Hematopoietic multipotent progenitor cell treated with erythropoietin and hydrocortisone succinate and interleukin-3 and kit ligand, for 8 days (in vitro differentiated cells): Measurements from ENCODE around the gene PPIF.

ENCODE experiments used
- DNase-seq: peaks from one replicate; pipeline ENCODE4 v3.0.0-alpha.2; 2015

Gene PPIF

DNA sequence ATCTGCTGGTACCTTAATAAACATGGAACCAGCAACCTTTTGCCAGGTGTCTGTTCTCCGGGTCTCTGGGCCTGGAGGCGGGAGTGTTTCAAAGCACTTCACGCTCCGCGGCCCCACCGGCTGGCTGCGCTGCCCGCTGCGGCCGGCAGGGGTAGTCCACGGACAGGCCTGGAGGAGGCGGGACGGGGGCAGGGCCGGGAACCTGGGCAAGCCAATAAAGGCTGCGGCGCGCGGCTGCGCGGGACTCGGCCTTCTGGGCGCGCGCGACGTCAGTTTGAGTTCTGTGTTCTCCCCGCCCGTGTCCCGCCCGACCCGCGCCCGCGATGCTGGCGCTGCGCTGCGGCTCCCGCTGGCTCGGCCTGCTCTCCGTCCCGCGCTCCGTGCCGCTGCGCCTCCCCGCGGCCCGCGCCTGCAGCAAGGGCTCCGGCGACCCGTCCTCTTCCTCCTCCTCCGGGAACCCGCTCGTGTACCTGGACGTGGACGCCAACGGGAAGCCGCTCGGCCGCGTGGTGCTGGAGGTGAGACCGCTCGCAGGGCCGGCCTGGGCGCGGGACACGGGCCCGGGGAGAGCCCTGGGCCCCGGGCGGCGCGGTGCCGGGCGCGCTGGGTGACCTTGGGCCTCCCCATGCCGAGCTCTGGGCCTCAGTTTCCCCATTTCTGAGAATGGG is at the start of gene PPIF:
Gene PPIF (plus strand): TSS at position 244 of the 668 bp plus-strand sequence. CDS start 80 bp downstream, at position 324.
- DNase-seq, result peak; percentile 92

DNA sequence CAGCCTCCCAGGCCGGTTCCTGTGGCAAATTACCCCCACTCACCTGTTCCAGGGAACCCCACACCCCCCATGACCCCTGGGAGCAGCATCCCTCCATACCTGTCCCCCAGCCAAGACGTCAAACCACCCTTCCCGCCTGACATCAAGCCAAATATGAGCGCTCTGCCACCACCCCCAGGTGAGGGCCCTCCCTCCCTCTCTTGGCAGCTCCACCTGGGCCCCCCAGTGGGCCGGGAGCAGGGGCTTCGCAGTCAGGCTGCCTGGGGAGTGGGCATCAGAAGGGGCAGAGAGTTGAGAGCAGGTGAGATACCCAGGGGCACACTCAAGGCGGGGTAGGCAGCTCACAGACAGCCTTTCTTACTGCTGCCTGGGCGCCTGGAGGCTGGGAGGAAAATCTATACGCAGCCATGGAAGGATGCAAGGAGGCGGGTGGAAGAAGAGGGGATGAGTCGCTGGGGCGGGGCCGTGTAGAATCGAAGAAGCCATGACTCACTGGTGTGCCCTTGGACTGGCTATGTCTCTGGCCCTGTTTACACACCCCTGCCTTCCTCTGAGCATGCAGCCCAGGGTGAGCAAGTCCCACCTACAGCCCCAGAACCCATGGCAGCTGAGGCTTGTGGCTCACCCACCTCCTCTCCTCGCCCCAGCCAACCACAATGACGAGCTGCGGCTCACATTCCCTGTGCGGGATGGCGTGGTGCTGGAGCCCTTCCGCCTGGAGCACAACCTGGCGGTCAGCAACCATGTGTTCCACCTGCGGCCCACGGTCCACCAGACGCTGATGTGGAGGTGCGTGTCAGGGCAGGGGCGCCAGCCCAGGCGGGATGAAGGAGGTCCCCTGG is 48.6 kb upstream of the PPIF start:
- peak; percentile 74 for DNase-seq

DNA sequence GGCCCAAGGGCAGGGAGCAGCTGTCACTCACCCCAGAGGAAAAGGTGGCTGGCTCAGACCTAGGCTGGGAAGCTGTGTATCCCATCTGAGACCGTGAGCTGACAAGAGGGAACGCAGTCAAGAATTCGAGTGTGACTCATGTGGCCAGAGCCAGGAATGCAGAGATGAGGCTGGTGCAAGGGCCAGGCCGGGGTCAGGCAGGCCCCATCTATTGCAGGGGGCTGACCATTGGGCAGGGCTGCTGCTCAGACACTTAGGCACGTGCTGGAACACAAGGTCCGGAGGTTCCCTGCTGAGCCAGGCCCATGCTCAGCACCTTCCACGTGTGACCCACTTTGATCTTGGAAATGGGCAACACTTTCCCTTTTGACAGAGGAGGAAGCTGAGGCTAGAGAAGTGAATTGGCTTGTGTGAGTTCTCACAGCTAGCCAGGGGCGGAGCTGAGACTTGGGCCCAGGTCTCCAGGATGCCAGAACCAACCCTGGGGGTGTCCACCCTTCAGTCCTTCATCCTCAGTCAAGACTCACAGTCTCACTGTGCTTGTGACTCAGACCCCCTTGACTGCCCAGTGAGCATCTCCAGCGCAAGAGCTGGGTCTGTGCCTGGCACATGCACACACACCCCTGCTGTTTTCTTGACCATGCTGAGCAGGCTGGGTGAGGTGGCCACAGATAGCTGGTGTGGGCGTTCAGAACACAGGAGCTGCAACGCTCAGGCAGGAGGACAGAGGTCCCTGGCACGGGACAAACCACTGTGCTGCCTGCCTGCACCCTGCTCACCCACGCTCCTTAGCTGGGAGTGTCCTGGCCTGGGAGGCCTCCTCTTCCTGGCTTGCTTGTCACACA is 47.6 kb upstream of the PPIF start:
- no peak for DNase-seq

DNA sequence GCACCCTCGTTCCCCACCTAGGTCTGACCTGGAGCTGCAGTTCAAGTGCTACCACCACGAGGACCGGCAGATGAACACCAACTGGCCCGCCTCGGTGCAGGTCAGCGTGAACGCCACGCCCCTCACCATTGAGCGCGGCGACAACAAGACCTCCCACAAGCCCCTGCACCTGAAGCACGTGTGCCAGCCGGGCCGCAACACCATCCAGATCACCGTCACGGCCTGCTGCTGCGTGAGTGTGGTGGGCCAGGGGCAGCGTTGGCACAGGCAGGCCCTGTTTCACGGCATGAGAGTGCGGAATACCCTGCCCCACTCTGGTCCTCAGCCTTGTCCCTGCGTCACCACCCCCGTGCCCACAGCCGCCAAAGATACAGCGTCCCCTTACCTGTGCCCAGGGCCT is 46.6 kb upstream of the PPIF start:
- no peak for DNase-seq

GRCh38 chr10:79301754-79302530 is 45.3 kb upstream of the PPIF start:
- no peak for DNase-seq

GRCh38 chr10:79303631-79304478 is 43.4 kb upstream of the PPIF start:
- DNase-seq, result no peak

DNA sequence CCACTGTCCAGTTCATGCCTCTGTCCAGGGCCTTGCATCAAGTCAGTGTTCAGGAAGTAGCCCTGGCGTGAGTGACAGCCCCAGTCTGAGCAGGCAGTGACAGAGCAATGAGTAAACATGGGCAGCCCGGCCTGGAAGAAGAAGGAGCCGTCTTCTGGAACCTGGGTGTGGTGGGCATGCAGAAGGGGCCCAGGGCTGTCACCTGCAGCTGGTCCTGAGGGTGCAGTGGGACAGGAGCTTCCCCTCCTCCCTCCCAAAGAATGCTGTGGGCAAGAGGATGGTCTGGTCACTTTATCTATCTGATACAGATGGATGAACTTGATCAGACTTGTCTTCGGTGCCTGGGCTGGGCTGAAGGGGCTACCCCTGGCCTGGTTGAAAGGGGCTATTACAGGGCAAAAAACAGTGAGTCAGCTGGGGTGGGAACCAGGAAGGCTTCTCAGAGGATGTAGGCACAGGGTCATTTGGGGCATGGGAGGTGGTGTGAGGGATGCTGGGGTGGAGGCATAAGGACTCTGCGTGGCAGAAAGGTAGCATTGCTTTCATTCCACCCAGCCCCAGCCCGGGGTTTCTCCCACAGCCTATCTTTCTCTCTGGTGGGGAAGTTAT is 42.7 kb upstream of the PPIF start:
- no peak for DNase-seq

DNA sequence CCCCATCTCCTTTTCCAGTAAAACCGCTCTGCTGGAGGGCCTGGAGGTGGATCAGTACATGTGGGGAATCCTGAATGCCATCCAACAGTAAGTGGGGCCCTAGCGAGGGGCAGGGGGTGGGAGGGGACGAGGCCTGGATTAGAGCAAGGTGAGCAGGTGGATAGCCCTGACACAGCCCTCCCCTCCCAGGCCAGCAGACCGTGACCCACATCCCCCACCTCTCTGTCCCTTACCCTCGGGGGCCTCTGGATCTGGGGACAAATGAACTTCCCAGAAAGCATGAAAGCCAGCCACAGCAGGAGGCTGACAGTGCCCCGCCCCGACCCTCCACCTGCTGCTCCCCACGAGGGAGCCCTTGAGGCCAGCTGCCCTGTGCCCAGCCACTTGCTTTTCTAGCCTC is 41.8 kb upstream of the PPIF start:
- DNase-seq, result no peak

- no peak for DNase-seq
Measured at GRCh38 chr10:79305988-79306387, 41.3 kb upstream of the PPIF start.

GRCh38 chr10:79306644-79307220 is 40.5 kb upstream of the PPIF start:
- DNase-seq, result no peak

DNA sequence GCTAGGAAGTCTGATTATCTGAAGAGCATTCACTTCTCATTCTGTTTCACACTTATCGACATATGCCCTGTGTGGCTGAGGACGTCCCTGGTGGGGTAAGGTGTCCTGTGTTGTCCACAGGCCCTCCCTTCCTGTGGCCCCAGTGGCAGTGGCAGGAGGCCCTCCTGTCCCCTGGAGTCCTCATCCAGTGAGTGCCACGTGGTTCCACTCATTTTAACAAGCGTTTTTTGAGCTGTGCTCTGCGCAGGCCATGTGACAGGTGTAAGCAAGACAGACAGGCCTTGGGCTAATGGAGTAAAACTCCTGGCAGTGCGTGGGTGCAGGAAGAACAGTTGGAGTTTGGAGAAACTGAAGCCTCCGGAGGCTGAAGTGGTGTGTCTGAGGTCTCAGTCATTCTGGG is 39.3 kb upstream of the PPIF start:
- DNase-seq, result no peak

DNA sequence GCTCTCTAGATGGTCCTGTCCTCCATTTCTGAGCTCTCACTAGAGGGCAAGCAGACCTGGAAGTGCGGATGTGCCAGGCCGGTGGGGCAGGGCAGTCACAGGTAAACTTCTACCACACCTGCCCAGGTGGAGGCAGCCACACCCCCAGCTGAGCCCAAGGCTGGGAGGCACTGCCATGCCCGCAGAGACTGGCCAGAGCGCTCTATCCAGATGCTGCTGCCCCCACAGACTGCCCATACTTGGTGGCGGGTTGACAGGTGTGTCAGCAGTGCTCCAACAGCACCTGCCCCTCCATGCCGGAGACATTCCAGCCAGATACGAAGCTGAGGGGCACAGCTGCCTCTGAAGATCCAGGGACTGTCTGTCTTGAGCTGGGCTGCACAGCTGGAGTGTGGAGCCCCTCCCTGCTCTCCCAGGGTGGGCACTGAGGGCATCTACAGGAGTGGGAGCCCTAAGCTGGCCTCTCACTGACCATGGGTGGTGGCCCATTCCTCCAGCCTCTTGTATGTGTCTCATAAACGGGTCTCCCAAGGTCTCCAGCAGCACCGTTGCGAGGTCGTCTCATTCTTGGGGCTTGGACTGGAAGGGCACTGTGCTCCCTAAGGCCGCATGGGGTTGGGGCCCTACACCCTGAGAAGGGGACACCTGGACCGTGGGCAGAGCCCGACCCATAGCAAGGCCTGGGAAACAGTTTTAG is 38.2 kb upstream of the PPIF start:
- DNase-seq, result no peak

DNA sequence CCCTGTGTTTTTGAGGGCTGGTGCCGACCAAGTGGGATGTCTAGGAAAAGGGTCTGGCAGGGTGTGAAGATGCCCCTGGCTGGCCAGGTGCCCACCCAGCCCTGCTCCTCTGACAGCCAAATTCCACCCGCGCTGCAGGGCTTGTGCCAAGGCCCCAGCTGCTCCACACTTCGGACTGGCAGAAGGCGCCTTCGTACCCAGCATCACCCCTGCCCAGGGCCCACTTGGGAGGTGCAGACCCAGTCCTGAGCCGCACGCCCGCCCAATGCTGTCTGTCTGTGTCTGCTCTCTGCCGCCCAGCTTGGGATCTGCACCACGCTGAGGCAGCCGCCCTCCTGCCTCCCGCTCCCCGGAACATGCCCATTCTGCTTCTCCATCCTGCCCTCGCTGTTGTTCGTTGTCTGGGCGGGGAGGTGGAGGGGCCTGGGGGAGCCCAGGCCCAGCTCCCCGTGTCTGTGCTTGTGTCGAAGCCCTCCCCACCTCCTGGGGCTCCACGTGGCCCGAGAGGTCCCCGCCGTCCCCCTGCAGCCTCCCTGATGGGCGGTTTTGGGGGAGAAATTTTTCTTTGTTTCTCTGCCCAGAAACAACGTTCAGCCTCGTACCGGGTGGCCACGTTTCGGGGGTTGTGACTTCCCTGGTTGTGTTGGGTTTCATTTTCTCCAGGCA is 36.9 kb upstream of the PPIF start:
- DNase-seq, result no peak

DNA sequence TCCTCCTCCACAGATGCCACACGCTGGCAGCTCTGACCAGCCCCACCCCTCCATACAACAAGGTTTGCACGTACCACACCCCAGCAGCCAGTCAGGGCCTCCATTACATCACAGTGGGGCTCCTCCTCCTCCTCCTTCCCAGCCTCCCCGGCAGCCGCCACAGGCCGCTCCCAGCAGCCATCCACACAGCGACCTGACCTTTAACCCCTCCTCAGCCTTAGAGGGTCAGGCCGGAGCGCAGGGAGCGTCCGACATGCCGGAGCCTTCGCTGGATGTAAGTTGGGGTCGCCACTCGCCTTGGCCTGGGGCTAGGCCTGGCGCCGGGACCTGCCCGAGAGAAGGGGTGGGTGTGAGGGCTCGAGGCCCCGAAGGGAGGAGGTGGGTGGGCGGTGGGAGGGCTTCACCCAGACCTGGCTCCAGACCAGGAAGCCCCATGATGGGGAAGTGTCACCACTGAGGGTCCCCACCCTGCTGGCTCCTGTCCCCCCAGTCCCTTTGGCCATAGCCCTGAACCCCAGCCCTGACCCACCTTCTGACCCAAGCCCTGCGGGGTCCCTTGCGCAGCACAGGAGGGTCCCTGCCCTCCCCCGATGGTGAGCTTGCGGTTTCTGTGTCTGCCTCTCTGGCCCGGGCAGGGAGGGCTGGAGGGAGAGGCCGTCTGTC is 36.2 kb upstream of the PPIF start:
- no peak for DNase-seq

DNA sequence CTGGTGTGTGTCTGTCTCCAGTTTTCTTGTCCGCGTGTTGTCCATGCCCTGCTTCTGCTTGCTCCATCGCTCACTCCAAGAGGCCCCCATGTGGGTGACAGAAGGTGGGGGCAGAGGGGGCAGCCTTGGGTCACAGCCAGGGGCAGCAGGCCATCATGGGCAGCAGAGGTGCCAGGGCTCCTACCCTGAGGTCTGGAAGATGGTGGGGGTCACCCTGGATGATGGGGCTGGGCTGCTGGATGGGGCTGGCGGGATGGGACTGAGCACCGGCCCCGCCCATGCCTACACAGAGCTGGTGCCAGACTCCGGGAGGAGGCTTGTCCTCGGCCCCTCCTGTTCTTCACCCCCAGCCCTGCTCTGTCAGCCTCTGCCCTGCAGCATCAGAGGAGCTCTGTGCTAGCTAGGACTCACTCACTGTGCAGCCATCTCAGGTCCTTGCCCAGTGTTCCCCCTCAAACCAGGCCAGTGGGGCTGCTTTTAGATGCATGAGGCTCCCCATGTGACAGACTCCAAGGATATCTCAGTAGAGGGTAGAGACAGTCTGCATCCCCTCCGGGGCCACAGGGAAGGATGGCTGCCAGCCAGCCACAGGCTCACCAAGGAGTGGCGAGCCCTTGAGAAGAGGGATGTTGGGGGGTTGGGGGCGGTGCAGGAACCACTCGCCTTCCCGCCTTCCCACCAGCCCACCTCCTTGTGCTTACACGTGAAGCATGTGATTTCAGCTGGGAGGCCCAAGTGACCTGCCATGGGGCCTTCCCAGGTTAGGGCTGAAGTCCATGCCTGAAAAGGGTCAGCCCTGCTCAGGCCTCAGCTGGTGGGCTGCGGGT is 35.5 kb upstream of the PPIF start:
- no peak for DNase-seq

DNA sequence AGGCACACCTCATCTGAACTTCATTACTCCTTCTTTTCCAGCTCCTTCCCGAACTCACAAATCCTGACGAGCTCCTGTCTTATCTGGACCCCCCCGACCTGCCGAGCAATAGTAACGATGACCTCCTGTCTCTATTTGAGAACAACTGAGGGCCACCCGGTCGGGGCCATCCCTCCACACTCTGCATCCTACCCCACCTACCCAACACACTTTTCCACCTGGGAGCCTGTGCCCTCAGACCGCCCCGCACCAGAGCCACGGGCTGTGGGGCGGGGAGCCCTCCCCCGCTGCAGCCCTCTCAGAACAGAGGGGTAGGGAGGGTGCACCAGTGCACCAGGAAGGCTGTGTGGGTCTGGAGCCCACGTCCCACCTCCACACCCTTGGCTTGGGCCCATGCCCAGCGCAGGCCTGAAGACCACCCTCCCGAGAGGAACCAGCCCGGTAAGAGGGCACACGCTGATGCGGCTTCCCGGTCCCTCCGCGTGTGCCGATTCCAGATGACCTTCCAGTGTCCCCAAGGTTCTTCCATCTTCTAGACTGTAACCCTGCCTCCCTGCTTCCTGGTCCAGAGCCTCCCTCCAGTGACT is 34.6 kb upstream of the PPIF start:
- DNase-seq, result no peak

DNA sequence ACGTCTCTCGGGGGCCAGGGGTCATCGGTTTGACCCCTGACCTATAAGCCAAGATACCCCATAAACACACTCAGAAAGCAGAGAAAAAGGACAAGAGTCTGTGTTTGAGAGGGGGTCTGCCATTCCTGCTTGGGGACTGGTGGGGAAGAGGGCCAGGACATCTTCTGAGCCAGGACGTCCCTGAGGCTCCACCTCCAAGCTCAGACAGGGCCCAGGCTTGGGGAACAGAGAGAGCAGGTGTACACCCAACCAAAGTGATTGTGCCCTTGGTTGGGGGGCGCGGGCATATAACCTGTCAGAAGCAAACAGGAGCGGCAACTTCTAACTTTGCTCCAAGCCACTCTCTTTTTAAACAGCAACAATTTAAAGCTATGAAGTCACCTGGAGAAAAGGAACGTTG is 33.9 kb upstream of the PPIF start:
- DNase-seq, result no peak
